ENCODE results near the gene SLC5A4.
"Not testable (repeated sequence)": the region's sequence is repeated elsewhere in the genome, so short reads cannot be mapped to it uniquely, and the experiment has no call there.

The SLC5A4 gene

GRCh38 chr22:32255217-32255616, at the start of gene SLC5A4:
SLC5A4 (minus strand) TSS chr22:32255347; CDS start chr22:32255329, 18 bp downstream.
- no peak for DNase-seq (ENCODE audit: low read depth)

GRCh38 chr22:32293921-32294320, 38.8 kb upstream of the SLC5A4 start:
- DNase-seq (ENCODE audit: low read depth) = not testable (repeated sequence)

DNA sequence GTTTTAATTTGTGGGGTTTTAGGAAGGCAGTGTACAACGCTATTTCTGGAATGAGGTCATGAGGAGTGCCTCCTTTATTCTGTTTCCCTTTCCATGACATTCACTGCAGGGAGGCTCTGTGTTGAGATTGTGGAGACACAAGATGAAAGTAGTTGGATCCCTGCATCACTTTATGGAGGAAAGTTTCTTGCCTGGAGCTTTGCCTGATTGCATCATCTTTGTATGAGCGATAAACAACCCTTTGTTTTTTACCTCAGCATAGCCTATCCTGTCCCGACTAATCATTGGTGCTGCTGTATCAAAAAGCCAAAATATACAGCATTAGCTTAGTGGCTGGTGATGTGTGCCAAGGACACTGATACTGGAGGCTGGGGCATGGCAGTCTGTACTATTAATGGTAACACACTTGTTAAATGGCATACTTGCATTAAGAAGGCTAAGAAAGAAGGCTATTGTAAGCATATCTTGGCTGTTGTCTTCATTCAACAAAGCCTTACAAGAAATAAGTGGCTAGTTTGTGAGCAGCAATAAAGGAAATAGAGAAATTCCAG, 31.2 kb upstream of the SLC5A4 start:
- no peak for DNase-seq (ENCODE audit: low read depth)

DNA sequence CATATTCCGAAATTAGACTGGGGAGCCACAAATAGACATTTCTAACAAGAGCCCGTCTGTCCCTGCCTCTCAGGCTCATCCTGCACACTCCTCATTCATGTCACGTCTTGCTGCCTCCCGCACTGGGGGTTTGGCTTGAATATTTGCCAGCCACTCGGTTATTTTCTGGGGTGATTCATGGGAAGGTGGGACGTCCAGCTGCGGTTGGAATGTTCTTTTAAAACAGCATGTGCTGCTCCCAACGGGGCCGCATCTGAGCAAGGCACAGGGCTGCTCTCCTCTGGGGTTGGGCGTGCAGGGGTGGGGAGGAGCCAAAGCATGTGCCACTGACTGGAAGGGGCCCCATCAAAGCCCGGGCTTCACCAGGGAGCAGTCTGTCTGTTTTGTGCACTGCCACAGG, 25.9 kb upstream of the SLC5A4 start:
- DNase-seq (ENCODE audit: low read depth) = peak; percentile 23

DNA sequence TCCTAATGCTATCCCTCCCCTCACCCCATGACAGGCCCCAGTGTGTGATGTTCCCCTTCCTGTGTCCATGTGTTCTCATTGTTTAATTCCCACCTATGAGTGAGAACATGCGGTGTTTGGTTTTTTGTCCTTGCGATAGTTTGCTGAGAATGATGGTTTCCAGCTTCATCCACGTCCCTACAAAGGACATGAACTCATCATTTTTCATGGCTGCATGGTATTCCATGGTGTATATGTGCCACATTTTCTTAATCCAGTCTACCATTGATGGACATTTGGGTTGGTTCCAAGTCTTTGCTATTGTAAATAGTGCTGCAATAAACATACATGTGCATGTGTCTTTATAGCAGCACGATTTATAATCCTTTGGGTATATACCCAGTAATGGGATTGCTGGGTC, 20.2 kb upstream of the SLC5A4 start:
- DNase-seq (ENCODE audit: low read depth) = not testable (repeated sequence)

- no peak for DNase-seq (ENCODE audit: low read depth)
These were observed 16.2 kb upstream of the SLC5A4 start for GRCh38 chr22:32271389-32271788.

DNA sequence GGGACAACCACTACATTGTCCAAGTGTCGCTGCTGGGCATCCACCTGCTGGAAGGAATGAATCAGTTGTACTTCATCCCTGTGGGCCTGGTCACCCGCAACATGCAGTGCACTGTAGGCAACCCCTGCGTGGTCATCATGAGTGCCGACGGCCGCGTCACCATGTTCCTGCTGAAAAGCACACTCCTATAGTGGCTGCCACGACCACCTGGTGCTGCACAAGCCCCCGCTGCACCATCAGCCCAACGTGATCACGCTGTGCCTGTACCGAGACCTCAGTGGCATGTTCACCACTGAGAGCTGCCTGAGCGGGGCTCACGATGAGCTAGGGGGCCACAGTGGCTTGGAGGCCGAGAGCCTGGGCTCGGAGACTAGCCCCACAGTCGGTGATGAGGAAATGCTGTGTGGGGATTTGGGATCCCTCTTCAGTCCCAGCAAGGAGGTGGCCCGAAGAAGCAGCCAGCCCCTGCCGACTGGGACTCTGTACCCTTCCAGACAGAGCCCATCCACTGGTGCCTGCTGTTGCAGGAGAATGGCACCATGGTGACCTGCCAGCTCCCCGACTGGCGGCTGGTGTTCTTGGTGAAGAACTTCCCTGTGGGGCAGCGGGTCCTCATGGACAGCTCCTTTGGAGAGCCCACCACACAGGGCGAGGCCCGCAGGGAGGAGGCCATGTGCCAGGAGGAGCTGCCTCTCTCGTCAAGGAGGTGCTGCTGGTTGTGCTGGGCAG, 15.7 kb upstream of the SLC5A4 start:
- DNase-seq (ENCODE audit: low read depth) = no peak

DNA sequence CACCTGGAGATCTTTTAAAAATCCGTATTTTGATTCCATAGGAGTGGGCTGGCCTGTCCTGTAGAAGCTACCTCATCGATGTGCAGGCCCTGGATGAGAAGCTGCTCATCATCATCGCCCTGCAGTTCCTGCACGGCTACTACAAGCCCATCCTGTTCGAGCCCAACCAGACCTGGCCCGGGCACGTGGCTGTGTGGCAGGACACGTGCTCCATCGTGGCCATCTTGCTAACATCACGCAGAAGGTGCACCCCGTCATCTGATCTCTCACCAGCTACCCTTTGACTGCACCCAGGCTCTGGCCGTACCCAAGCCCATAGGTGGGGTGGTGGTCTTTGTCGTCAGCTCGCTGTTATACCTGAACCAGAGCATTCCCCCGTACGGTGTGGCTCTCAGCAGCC, 14.2 kb upstream of the SLC5A4 start:
- DNase-seq (ENCODE audit: low read depth) = no peak

GRCh38 chr22:32267011-32267410, 11.9 kb upstream of the SLC5A4 start:
- DNase-seq (ENCODE audit: low read depth) = no peak

DNA sequence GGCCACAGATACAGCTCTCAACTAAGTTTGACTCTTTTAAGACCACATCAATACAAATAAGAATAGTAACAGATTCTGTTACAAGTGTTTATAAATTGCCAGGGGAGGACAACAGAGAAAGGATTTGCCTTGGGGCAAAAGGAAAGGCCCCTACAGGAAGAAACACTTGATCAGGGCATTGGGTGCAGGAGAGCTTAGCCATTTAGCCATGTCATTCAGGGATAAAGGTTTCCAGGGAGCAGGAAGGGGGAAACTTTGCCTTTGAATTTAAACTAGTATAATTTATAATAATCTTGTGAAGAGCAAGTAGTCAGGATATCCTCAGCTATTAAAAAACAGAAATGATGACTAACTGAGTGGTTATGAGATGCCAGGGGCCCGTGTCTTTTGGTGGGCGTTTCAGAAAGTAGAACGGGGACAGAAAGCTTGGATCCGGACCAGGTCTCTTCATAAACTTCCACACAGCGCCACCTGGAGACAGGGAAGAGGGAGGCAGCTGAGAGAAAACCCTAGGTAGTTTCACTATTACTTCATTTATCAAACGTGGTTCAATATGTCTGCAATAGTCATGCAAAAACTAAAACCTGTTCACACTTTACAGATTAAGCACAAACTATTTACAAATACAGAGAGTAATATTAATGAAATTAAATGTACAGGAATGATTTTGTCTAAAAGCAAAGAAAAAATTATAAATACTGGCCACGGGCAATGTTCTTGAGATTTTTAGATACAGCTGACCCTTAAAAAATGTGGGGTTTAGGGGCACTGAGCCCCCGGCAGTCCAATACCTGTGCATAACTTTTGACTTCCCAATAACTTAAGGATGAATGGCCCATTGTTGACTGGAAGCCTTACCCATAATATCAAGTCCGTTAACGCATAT, 11.0 kb upstream of the SLC5A4 start:
- DNase-seq (ENCODE audit: low read depth) = peak; percentile 14

DNA sequence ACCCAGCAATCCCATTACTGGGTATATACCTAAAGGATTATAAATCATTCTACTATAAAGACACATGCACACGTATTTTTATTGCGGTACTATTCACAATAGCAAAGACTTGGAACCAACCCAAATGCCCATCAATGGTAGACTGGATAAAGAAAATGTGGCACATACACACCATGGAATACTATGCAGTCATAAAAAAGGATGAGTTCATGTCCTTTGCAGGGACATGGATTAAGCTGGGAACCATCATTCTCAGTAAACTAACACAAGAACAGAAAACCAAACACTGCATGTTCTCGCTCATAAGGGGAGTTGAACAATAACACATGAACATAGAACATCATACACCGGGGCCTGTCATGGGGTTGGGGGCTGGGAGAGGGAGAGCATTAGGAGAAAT, 8.5 kb upstream of the SLC5A4 start:
- not testable (repeated sequence) for DNase-seq (ENCODE audit: low read depth)

DNA sequence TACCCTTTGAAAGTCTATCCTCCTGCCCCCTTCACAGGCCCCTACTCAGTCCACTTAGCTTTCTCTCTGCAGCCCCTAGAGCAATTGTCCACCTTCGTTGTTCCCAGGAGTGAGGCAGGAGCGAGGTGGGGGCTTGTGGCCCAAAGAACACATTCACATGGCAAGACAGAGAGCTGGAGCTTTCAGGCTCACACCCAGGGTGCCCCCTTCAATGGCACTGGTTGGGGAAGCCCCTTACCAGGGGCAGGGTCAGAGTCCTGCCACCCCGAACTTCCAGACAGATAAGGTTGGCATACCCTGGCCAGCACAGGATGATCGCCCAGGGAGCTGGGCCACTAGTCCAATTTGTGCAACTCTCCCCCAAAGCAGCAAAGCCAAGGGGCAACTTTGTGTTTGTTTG, 6.2 kb upstream of the SLC5A4 start:
- DNase-seq (ENCODE audit: low read depth) = no peak

GRCh38 chr22:32258791-32259190, 3.6 kb upstream of the SLC5A4 start:
- no peak for DNase-seq (ENCODE audit: low read depth)

DNA sequence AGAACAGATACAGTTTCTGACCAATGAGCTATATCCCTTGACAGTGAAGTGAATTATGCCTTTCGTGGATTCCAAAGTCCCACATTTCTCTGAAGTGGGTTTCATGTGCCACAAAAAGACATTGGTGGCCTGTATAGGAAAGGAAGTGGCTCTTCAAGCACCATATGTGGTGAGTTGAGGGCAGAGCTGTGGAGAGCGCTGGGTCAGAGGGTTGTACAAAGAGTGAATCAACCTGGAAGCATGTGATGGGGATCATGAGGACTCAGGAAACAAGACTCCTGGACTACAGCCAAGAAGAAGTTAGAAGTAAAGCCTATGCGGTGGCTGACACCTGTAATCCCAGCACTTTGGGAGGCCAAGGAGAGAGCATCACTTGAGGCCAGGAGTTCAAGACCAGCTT, 579 bp upstream of the SLC5A4 start:
- DNase-seq (ENCODE audit: low read depth) = no peak

DNA sequence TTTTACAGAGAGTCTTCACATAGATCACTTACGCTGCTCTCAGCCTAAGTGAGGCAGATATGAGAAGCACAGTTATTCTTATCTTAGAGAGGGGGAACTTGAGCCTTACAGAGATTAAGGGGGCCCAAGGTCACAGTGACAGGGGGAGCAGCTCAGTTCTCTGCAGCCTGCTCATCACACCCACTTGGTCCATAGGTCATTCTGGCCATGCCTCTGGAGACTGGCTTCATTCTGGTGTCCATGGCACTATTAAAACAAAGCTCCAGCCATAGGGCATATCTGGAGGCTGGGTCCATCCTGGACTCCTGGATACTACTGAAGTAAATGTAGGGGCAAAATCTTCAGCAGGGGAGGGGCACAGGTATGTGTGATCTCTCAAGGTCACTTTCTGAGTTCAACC, 5.9 kb downstream of the SLC5A4 start:
- no peak for DNase-seq (ENCODE audit: low read depth)

- no peak for DNase-seq (ENCODE audit: low read depth)
These were observed 6.9 kb downstream of the SLC5A4 start for GRCh38 chr22:32248276-32248675.

DNA sequence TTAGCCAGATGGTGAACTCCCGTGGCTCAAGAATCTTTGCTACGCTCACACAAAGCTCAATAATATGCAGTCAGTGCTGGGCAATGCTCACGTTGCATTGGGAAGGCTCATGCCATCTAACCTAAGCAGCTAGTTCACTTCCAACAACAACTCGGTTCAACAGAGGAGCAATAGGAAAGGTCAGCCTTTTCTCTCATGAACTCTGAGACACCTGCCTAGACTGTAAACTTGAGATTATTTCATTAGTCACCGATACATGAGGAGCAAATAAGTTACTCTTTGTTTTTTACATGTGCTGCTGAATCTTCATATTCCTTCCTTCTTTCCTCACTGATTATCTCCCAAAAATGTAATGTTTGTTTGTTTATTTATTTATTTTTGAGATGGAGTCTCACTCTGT, 9.0 kb downstream of the SLC5A4 start:
- DNase-seq (ENCODE audit: low read depth) = no peak

DNA sequence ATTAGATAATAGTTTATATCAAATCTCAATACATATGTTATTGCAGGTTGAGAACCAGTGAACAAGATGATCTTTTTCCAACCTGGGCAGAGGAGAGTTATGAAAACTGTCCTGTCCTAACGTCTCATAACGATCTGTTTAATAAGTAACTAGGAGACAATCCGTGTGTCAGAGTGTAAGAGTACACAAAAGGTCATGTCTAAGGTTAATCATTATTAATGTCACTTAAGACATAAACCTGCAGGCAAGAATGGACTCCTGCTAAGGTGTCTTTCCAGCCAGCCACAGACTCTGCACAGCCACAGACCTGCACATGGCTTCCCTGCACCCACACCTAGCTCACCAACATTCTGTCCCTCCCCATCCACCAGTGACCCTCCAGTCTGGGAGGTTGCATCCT, 10.1 kb downstream of the SLC5A4 start:
- DNase-seq (ENCODE audit: low read depth) = no peak

DNA sequence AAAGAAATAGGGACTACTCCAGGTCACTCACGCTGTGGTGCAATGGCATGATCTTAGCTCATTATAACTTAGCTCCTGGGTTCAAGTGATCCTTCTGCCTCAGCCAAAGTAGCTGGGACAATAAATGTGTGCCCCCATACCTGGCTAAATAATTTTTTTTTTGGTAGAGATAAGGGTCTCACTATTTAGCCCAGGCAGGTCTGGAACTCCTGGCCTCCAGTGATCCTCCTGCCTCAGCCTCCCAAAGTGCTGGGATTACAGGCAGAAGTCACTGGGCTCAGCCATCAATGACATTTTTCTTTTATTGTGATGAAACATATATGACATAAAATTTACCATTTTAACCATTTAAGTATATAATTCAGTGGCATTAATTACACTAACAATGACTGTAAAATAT, 10.6 kb downstream of the SLC5A4 start:
- no peak for DNase-seq (ENCODE audit: low read depth)

GRCh38 chr22:32240461-32240860, 14.7 kb downstream of the SLC5A4 start:
- DNase-seq (ENCODE audit: low read depth) = no peak

GRCh38 chr22:32237906-32238305, 17.2 kb downstream of the SLC5A4 start:
- no peak for DNase-seq (ENCODE audit: low read depth)

DNA sequence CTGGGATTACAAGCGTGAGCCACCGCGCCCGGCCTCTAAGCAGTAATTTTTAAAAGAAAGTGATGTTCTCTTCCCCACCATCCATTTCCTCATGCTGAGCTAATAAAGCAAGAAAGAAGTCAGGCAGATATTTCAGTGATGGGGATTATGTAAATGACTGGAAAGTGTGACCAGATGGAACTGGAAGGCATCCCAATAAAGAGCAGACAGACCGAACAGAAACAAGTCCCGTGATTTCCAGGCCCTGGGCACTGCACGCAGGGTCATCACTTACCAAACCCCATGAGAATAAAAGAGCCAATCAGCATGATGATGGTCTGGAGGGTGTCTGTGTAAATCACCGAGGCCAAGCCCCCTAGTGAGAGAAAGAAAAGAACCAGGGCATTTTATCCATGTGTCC, 18.2 kb downstream of the SLC5A4 start:
- DNase-seq (ENCODE audit: low read depth) = no peak

DNA sequence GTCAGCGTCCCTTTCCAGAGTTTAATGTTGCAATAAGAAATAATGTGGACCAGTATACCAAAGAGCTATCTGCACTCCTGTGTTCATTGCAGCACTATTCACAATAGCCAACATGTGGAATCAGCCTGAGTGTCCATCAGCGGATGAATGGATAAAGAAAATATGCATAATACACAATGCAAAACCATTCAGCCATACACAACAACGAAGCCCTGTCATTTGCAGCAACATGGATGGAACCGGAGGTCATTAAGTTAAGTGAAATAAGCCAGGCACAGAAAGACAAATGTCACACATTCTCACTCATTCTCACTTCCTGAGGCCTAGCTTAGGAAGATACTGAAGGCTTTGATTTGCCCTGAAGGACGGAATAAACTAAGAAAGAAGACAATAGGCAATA, 22.1 kb downstream of the SLC5A4 start:
- DNase-seq (ENCODE audit: low read depth) = no peak

All from non-pigmented ciliary epithelial cell (primary cell).